ENCODE data around the gene LENG8.

LENG8 gene

DNA sequence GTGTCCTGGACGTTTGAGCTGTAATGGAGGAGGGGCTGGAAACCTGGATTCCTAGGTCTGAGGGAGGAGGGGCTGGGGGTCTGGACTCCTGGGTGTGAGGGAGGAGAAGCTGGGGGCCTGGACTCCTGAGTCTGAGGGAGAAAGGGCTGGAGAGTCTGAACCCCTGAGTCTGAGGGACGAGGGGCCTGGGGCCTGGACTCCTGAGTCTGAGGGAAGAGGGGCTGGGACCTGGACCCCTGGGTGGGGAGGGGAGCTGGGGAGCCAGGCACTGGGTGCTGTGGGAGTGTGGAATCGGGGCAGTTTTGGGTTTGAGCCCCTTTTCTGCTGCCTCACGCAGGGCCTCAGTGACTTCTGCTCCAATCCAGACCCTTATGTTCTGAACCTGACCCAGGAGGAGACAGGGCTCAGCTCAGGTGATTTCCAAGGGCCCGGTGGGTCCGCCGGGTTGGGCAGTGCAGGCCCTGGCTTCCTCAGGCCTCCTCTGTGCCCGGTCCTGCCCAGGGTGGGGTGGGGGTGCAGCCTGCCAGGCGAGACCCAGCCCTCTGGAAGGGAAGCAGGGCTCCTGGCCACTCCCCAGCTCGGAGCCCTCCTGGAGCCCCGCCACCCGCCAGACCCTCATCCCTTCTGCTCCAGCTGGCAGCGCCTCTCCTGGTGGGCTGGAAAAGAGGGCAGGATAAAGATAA, 19.3 kb upstream of the LENG8 start:
- Histone ChIP-seq H2AFZ (ENCODE audit: low read length) (no peak overlapping the region), H3K23ac (ENCODE audit: low read depth, low read length, poor library complexity) (peak overlapping the region; percentile 77), H2BK5ac (ENCODE audit: low read length) (peak overlapping the region; percentile 84), H3K18ac (ENCODE audit: low read length) (peak overlapping the region; percentile 55), H3K4ac (ENCODE audit: low read length) (peak overlapping the region; percentile 91), H3K9ac (ENCODE audit: low read depth, low read length, poor library complexity) (no peak overlapping the region), H2AK5ac (ENCODE audit: low read depth, low read length) (peak overlapping the region; percentile 90), H2BK120ac (ENCODE audit: low read depth, low read length) (no peak overlapping the region), H3K36me3 (replicated peaks in 1 of 2; ENCODE audit: control insufficient read depth in 2 of 2, insufficient read depth in 2 of 2, low read length in 2 of 2) (peaks cover 36 to 49% of the 10 kb centered on the region in 2 donors), H3K4me3 (ENCODE audit: low read length in 2 of 2) (no peak overlapping the region), H4K91ac (ENCODE audit: low read depth, low read length, poor library complexity) (no peak overlapping the region), H2BK15ac (ENCODE audit: low read length) (peak overlapping the region; percentile 90), H3K14ac (ENCODE audit: low read length) (no peak overlapping the region), H3K79me1 (ENCODE audit: low read depth, low read length) (peaks cover 10% of the 10 kb centered on the region), H3K27me3 (ENCODE audit: control insufficient read depth in 3 of 3, insufficient read depth in 3 of 3, low read depth in 1 of 3, low read length in 3 of 3) (no peaks in the 10 kb centered on the region), H4K8ac (ENCODE audit: low read depth, low read length) (no peak overlapping the region), H2BK12ac (ENCODE audit: low read length) (peak overlapping the region; percentile 84), H3K27ac (replicated peaks; ENCODE audit: low read length) (peak overlapping the region; percentile 83), H3K4me1 (ENCODE audit: control insufficient read depth in 2 of 2, insufficient read depth in 1 of 2, low read depth in 1 of 2, low read length in 2 of 2) (peaks cover 8 to 49% of the 10 kb centered on the region in 2 donors), H3K9me3 (replicated peaks in 1 of 2; ENCODE audit: control insufficient read depth in 2 of 2, insufficient read depth in 1 of 2, low read depth in 1 of 2, low read length in 2 of 2) (peaks cover 0 to 2% of the 10 kb centered on the region in 2 donors), H3K4me2 (ENCODE audit: insufficient read depth, low read length, poor library complexity, severe bottlenecking) (peak overlapping the region; percentile 24)
- no CpG with 5 or more reads among the region's 13 CpGs for WGBS, 2 donors (ENCODE audit: extremely low coverage in 2 of 2, insufficient read length in 2 of 2, insufficient replicate concordance in 1 of 2)
- DNase-seq (ENCODE audit: low spot score): no peak

DNA sequence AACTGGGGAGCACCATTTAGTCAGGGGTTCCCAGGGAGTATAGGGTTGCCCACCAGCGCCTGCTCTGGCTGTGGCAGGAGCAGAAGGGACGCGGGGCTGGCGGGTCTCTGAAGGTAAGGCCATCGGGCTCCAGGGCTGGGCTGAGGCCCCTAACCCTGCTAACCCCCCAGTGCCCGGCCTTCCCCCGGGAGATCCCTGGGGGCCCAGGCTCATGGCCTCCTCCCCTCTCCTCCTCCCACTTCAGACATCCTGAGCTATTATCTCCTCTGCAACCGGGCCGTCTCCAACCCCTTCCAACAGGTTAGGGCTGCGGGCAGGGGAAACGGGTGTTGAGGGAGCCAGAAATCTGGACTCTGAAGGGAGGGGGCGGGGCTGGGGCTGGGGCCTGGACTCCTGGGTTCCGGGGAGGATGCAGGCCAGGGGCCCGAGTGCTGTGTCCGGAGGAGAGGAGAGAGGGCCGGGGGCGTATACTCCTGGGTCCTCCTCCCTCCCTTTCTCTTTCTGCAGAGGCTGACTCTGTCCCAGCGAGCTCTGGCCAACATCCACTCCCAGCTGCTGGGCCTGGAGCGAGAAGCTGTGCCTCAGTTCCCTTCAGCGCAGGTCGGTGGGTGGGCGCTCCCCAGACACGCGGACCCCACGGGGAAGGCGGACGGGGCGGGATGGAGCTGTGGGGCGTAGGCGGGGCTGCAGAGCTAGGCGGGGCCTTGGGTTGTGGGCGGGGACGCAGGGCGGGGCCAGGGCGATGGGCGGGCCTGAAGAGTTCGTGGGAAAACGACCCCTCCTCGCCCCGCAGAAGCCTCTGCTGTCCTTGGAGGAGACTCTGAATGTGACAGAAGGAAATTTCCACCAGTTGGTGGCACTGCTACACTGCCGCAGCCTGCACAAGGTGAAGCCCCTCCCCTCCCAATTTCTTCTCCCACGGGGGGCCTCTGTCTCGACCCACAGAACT, 18.4 kb upstream of the LENG8 start:
- WGBS, 2 donors (ENCODE audit: extremely low coverage in 2 of 2, insufficient read length in 2 of 2, insufficient replicate concordance in 1 of 2): no CpG with 5 or more reads among the region's 43 CpGs
- H3K14ac ChIP-seq (ENCODE audit: low read length): no peak overlapping the region
- H3K27ac ChIP-seq (replicated peaks; ENCODE audit: low read length): peak overlapping the region; percentile 83
- H2AK5ac ChIP-seq (ENCODE audit: low read depth, low read length): peak overlapping the region; percentile 88
- peaks cover 13% of the 10 kb centered on the region for H3K79me1 ChIP-seq (ENCODE audit: low read depth, low read length)
- peak overlapping the region; percentile 90 for H2BK15ac ChIP-seq (ENCODE audit: low read length)
- H4K91ac ChIP-seq (ENCODE audit: low read depth, low read length, poor library complexity): no peak overlapping the region
- no peak overlapping the region for H2AFZ ChIP-seq (ENCODE audit: low read length)
- no peak overlapping the region for H4K8ac ChIP-seq (ENCODE audit: low read depth, low read length)
- H3K9ac ChIP-seq (ENCODE audit: low read depth, low read length, poor library complexity): peak overlapping the region; percentile 63
- no peak overlapping the region for H3K4me3 ChIP-seq (ENCODE audit: low read length in 2 of 2)
- H3K4ac ChIP-seq (ENCODE audit: low read length): peak overlapping the region; percentile 91
- H3K23ac ChIP-seq (ENCODE audit: low read depth, low read length, poor library complexity): no peak overlapping the region
- H2BK5ac ChIP-seq (ENCODE audit: low read length): peak overlapping the region; percentile 84
- H3K9me3 ChIP-seq (replicated peaks in 1 of 2; ENCODE audit: control insufficient read depth in 2 of 2, insufficient read depth in 1 of 2, low read depth in 1 of 2, low read length in 2 of 2): peaks cover 0 to 2% of the 10 kb centered on the region in 2 donors
- no peak for DNase-seq (ENCODE audit: low spot score)
- H3K18ac ChIP-seq (ENCODE audit: low read length): peak overlapping the region; percentile 95
- H2BK120ac ChIP-seq (ENCODE audit: low read depth, low read length): peak overlapping the region; percentile 57
- peaks cover 16 to 58% of the 10 kb centered on the region in 2 donors for H3K4me1 ChIP-seq (ENCODE audit: control insufficient read depth in 2 of 2, insufficient read depth in 1 of 2, low read depth in 1 of 2, low read length in 2 of 2)
- H3K4me2 ChIP-seq (ENCODE audit: insufficient read depth, low read length, poor library complexity, severe bottlenecking): peak overlapping the region; percentile 69
- H3K27me3 ChIP-seq (ENCODE audit: control insufficient read depth in 3 of 3, insufficient read depth in 3 of 3, low read depth in 1 of 3, low read length in 3 of 3): no peaks in the 10 kb centered on the region
- peaks cover 36 to 42% of the 10 kb centered on the region in 2 donors for H3K36me3 ChIP-seq (replicated peaks in 1 of 2; ENCODE audit: control insufficient read depth in 2 of 2, insufficient read depth in 2 of 2, low read length in 2 of 2)
- peak overlapping the region; percentile 93 for H2BK12ac ChIP-seq (ENCODE audit: low read length)

DNA sequence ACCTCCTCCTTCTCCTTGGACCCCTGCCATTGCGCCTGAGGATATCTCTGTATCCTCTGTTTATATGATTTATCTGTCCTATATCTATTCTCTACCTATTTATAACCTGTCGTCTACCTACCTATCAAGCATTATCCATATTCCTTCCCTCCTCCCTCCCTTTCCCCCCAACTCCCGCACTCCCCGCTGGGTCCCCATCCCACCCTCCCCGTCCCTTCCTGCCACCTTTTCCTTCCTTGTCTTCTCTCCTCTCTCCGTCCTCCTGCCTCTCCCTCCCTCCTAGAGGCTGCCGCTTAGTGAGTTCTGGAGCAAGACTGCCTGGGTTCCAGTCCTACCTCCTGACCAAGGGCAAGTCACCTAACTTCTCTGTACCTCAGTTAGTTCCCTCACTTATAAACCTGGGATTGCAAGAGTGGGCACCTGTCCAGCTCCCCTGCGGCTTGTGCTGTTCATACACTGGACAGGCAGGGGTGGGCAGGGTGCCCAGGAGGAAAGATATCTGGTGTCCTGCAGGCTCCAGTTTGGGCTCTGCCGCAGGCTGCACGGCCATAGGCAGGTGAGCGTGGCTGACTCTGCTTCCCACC, 17.7 kb upstream of the LENG8 start:
- peaks cover 23 to 60% of the 10 kb centered on the region in 2 donors for H3K4me1 ChIP-seq (ENCODE audit: control insufficient read depth in 2 of 2, insufficient read depth in 1 of 2, low read depth in 1 of 2, low read length in 2 of 2)
- no peak overlapping the region for H3K9ac ChIP-seq (ENCODE audit: low read depth, low read length, poor library complexity)
- peak overlapping the region; percentile 23 for H3K18ac ChIP-seq (ENCODE audit: low read length)
- peaks cover 9% of the 10 kb centered on the region for H3K79me1 ChIP-seq (ENCODE audit: low read depth, low read length)
- H3K14ac ChIP-seq (ENCODE audit: low read length): no peak overlapping the region
- H2BK120ac ChIP-seq (ENCODE audit: low read depth, low read length): no peak overlapping the region
- H3K4me2 ChIP-seq (ENCODE audit: insufficient read depth, low read length, poor library complexity, severe bottlenecking): no peak overlapping the region
- H4K91ac ChIP-seq (ENCODE audit: low read depth, low read length, poor library complexity): no peak overlapping the region
- no peaks in the 10 kb centered on the region for H3K27me3 ChIP-seq (ENCODE audit: control insufficient read depth in 3 of 3, insufficient read depth in 3 of 3, low read depth in 1 of 3, low read length in 3 of 3)
- no CpG with 5 or more reads among the region's 11 CpGs for WGBS, 2 donors (ENCODE audit: extremely low coverage in 2 of 2, insufficient read length in 2 of 2, insufficient replicate concordance in 1 of 2)
- no peak overlapping the region for H2BK5ac ChIP-seq (ENCODE audit: low read length)
- no peak overlapping the region for H2BK12ac ChIP-seq (ENCODE audit: low read length)
- no peak overlapping the region for H2AK5ac ChIP-seq (ENCODE audit: low read depth, low read length)
- no peak for DNase-seq (ENCODE audit: low spot score)
- no peak overlapping the region for H2BK15ac ChIP-seq (ENCODE audit: low read length)
- H3K4ac ChIP-seq (ENCODE audit: low read length): no peak overlapping the region
- H3K36me3 ChIP-seq (replicated peaks in 1 of 2; ENCODE audit: control insufficient read depth in 2 of 2, insufficient read depth in 2 of 2, low read length in 2 of 2): peaks cover 30 to 39% of the 10 kb centered on the region in 2 donors
- H2AFZ ChIP-seq (ENCODE audit: low read length): no peak overlapping the region
- no peak overlapping the region for H3K4me3 ChIP-seq (ENCODE audit: low read length in 2 of 2)
- H4K8ac ChIP-seq (ENCODE audit: low read depth, low read length): no peak overlapping the region
- no peak overlapping the region for H3K27ac ChIP-seq (replicated peaks; ENCODE audit: low read length)
- peak overlapping the region; percentile 29 for H3K23ac ChIP-seq (ENCODE audit: low read depth, low read length, poor library complexity)
- peaks cover 0 to 2% of the 10 kb centered on the region in 2 donors for H3K9me3 ChIP-seq (replicated peaks in 1 of 2; ENCODE audit: control insufficient read depth in 2 of 2, insufficient read depth in 1 of 2, low read depth in 1 of 2, low read length in 2 of 2)
